ENCODE results near the gene SH3PXD2A. TPM values are rescaled to one million over a fixed set of nuclear protein-coding genes. Genes with fewer than 3 reads are reported as not detected.

SH3PXD2A gene
- total RNA-seq, 1 donor from 2014 or later = 9.6 TPM

- Mint-ChIP-seq H3K4me3 (no peak overlapping the region), H3K27me3 (ENCODE audit: insufficient read depth) (no peaks in the 10 kb centered on the region), H3K27ac (no peak overlapping the region), H3K9me3 (no peaks in the 10 kb centered on the region), H3K4me1 (ENCODE audit: low read depth) (no peaks in the 10 kb centered on the region), H3K36me3 (ENCODE audit: low read depth) (peaks cover 1% of the 10 kb centered on the region)
- DNase-seq (ENCODE audit: low spot score) = no peak
- intact Hi-C loops (cut with micrococcal nuclease) = no loop called here
These were observed 225.8 kb downstream of the SH3PXD2A start for GRCh38 chr10:103629581-103629980.

- no peak overlapping the region for H3K4me3 Mint-ChIP-seq
- H3K9me3 Mint-ChIP-seq = no peaks in the 10 kb centered on the region
- H3K36me3 Mint-ChIP-seq (ENCODE audit: low read depth) = peaks cover 1% of the 10 kb centered on the region
- H3K27ac Mint-ChIP-seq = no peak overlapping the region
- no peaks in the 10 kb centered on the region for H3K27me3 Mint-ChIP-seq (ENCODE audit: insufficient read depth)
- no peak for DNase-seq (ENCODE audit: low spot score)
- intact Hi-C loops (cut with micrococcal nuclease) = no loop called here
- H3K4me1 Mint-ChIP-seq (ENCODE audit: low read depth) = no peaks in the 10 kb centered on the region
These were observed 227.5 kb downstream of the SH3PXD2A start for GRCh38 chr10:103627893-103628292.

GRCh38 chr10:103627111-103627892 is 228.1 kb downstream of the SH3PXD2A start:
- intact Hi-C loops (cut with micrococcal nuclease) = no loop called here
- H3K4me1 Mint-ChIP-seq (ENCODE audit: low read depth) = no peaks in the 10 kb centered on the region
- H3K36me3 Mint-ChIP-seq (ENCODE audit: low read depth) = peaks cover 1% of the 10 kb centered on the region

GRCh38 chr10:103626178-103626577 is 229.2 kb downstream of the SH3PXD2A start:
- no peak overlapping the region for H3K4me3 Mint-ChIP-seq
- intact Hi-C loops (cut with micrococcal nuclease) = no loop called here
- H3K9me3 Mint-ChIP-seq = no peaks in the 10 kb centered on the region
- no peaks in the 10 kb centered on the region for H3K4me1 Mint-ChIP-seq (ENCODE audit: low read depth)
- peaks cover 1% of the 10 kb centered on the region for H3K36me3 Mint-ChIP-seq (ENCODE audit: low read depth)
- no peaks in the 10 kb centered on the region for H3K27me3 Mint-ChIP-seq (ENCODE audit: insufficient read depth)
- DNase-seq (ENCODE audit: low spot score) = no peak
- H3K27ac Mint-ChIP-seq = no peak overlapping the region

More at GRCh38 chr10:103627111-103627892, 228.1 kb downstream of the SH3PXD2A start:
- Mint-ChIP-seq H3K4me3 (no peak overlapping the region), H3K27me3 (ENCODE audit: insufficient read depth) (no peaks in the 10 kb centered on the region), H3K9me3 (no peaks in the 10 kb centered on the region), H3K27ac (no peak overlapping the region)
- no peak for DNase-seq (ENCODE audit: low spot score)

GRCh38 chr10:103622935-103623574 is 232.3 kb downstream of the SH3PXD2A start:
- Mint-ChIP-seq H3K4me3 (no peak overlapping the region), H3K27me3 (ENCODE audit: insufficient read depth) (no peaks in the 10 kb centered on the region), H3K36me3 (ENCODE audit: low read depth) (peaks cover 6% of the 10 kb centered on the region), H3K27ac (no peak overlapping the region), H3K4me1 (ENCODE audit: low read depth) (no peaks in the 10 kb centered on the region), H3K9me3 (no peaks in the 10 kb centered on the region)
- DNase-seq (ENCODE audit: low spot score) = no peak
- intact Hi-C loops (cut with micrococcal nuclease) = no loop called here

- Mint-ChIP-seq H3K27ac (no peak overlapping the region), H3K4me1 (ENCODE audit: low read depth) (no peaks in the 10 kb centered on the region), H3K9me3 (no peaks in the 10 kb centered on the region), H3K27me3 (ENCODE audit: insufficient read depth) (no peaks in the 10 kb centered on the region), H3K36me3 (ENCODE audit: low read depth) (peaks cover 4% of the 10 kb centered on the region), H3K4me3 (no peak overlapping the region)
- DNase-seq (ENCODE audit: low spot score) = no peak
- intact Hi-C loops (cut with micrococcal nuclease) = no loop called here
These were observed 233.1 kb downstream of the SH3PXD2A start for GRCh38 chr10:103622286-103622685.

- DNase-seq (ENCODE audit: low spot score) = no peak
- intact Hi-C loops (cut with micrococcal nuclease) = no loop called here
- Mint-ChIP-seq H3K36me3 (ENCODE audit: low read depth) (peaks cover 4% of the 10 kb centered on the region), H3K4me3 (no peak overlapping the region), H3K4me1 (ENCODE audit: low read depth) (no peaks in the 10 kb centered on the region), H3K27me3 (ENCODE audit: insufficient read depth) (no peaks in the 10 kb centered on the region), H3K9me3 (no peaks in the 10 kb centered on the region), H3K27ac (no peak overlapping the region)
These were observed 233.6 kb downstream of the SH3PXD2A start for GRCh38 chr10:103621783-103622125.

- Mint-ChIP-seq H3K36me3 (ENCODE audit: low read depth) (peaks cover 4% of the 10 kb centered on the region), H3K27me3 (ENCODE audit: insufficient read depth) (no peaks in the 10 kb centered on the region), H3K4me1 (ENCODE audit: low read depth) (no peaks in the 10 kb centered on the region), H3K4me3 (no peak overlapping the region), H3K27ac (no peak overlapping the region), H3K9me3 (no peaks in the 10 kb centered on the region)
- intact Hi-C loops (cut with micrococcal nuclease) = no loop called here
- DNase-seq (ENCODE audit: low spot score) = no peak
These were observed 234.2 kb downstream of the SH3PXD2A start for GRCh38 chr10:103620891-103621782.

GRCh38 chr10:103620352-103620740 is 235.0 kb downstream of the SH3PXD2A start:
- intact Hi-C loops (cut with micrococcal nuclease) = no loop called here
- H3K4me1 Mint-ChIP-seq (ENCODE audit: low read depth) = no peaks in the 10 kb centered on the region
- peaks cover 4% of the 10 kb centered on the region for H3K36me3 Mint-ChIP-seq (ENCODE audit: low read depth)
- no peaks in the 10 kb centered on the region for H3K9me3 Mint-ChIP-seq
- no peak overlapping the region for H3K27ac Mint-ChIP-seq
- H3K27me3 Mint-ChIP-seq (ENCODE audit: insufficient read depth) = no peaks in the 10 kb centered on the region
- H3K4me3 Mint-ChIP-seq = no peak overlapping the region
- no peak for DNase-seq (ENCODE audit: low spot score)

- Mint-ChIP-seq H3K4me1 (ENCODE audit: low read depth) (peaks cover 2% of the 10 kb centered on the region), H3K9me3 (no peaks in the 10 kb centered on the region), H3K27ac (no peak overlapping the region), H3K4me3 (no peak overlapping the region), H3K27me3 (ENCODE audit: insufficient read depth) (no peaks in the 10 kb centered on the region), H3K36me3 (ENCODE audit: low read depth) (peaks cover 6% of the 10 kb centered on the region)
- intact Hi-C loops (cut with micrococcal nuclease) = no loop called here
- DNase-seq (ENCODE audit: low spot score) = no peak
These were observed 235.7 kb downstream of the SH3PXD2A start for GRCh38 chr10:103619424-103620351.

GRCh38 chr10:103618575-103619423 is 236.6 kb downstream of the SH3PXD2A start:
- intact Hi-C loops (cut with micrococcal nuclease) = no loop called here
- no peaks in the 10 kb centered on the region for H3K9me3 Mint-ChIP-seq
- no peaks in the 10 kb centered on the region for H3K27me3 Mint-ChIP-seq (ENCODE audit: insufficient read depth)
- peaks cover 8% of the 10 kb centered on the region for H3K36me3 Mint-ChIP-seq (ENCODE audit: low read depth)
- H3K27ac Mint-ChIP-seq = no peak overlapping the region
- peaks cover 4% of the 10 kb centered on the region for H3K4me1 Mint-ChIP-seq (ENCODE audit: low read depth)
- H3K4me3 Mint-ChIP-seq = no peak overlapping the region
- no peak for DNase-seq (ENCODE audit: low spot score)
